22Rv1 (cell line): ENCODE data around the gene DNASE1L2.

Experiments
- ZFX ChIP-seq: fragments of 450-650 bp; IDR thresholded peaks from 2 replicates; pipeline ENCODE4 v1.6.1; 2017; ENCODE audit warnings: antibody characterized with exemption, borderline replicate concordance
- TF ChIP-seq, protein P1 (sequence below): fragments of 450-650 bp; IDR thresholded peaks from 2 replicates; pipeline ENCODE4 v1.5.1; 2017; ENCODE audit warnings: mild to moderate bottlenecking

DNA sequence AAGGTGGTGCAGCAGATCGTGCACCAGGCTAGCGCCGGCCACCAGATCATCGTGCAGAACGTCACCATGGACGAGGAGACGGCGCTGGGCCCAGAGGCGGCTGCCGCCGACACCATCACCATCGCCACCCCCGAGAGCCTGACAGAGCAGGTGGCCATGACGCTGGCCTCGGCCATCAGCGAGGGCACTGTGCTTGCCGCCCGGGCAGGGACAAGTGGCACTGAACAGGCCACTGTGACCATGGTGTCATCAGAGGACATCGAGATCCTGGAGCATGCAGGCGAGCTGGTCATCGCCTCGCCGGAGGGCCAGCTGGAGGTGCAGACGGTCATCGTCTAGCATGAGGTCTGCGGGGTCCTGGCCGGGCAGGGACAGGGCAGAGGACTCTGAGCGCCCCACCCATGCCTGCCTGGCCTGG, 1.0 kb upstream of the DNASE1L2 start:
- TF ChIP-seq, protein P1, sequence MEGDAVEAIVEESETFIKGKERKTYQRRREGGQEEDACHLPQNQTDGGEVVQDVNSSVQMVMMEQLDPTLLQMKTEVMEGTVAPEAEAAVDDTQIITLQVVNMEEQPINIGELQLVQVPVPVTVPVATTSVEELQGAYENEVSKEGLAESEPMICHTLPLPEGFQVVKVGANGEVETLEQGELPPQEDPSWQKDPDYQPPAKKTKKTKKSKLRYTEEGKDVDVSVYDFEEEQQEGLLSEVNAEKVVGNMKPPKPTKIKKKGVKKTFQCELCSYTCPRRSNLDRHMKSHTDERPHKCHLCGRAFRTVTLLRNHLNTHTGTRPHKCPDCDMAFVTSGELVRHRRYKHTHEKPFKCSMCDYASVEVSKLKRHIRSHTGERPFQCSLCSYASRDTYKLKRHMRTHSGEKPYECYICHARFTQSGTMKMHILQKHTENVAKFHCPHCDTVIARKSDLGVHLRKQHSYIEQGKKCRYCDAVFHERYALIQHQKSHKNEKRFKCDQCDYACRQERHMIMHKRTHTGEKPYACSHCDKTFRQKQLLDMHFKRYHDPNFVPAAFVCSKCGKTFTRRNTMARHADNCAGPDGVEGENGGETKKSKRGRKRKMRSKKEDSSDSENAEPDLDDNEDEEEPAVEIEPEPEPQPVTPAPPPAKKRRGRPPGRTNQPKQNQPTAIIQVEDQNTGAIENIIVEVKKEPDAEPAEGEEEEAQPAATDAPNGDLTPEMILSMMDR: no peak
- no peak for TF ChIP-seq ZFX
